ENCODE measurements around the gene MYOZ2. TPM values are rescaled to one million over a fixed set of nuclear protein-coding genes. Genes with fewer than 3 reads are reported as not detected.

The MYOZ2 gene
- total and polyA plus RNA-seq, 2 donors from 2014 or later: 0.19 to 0.77 TPM

- FAIRE-seq (no peak), DNase-seq (no peak)
- Histone ChIP-seq H3K27me3 (ENCODE audit: control insufficient read depth, insufficient read depth, low read length) (no peaks in the 10 kb centered on the region), H3K36me3 (ENCODE audit: control insufficient read depth in 2 of 3, insufficient read depth in 3 of 3, low read length in 3 of 3) (no peaks in the 10 kb centered on the region), H3K4me3 (ENCODE audit: low read length in 3 of 3) (no peak overlapping the region), H3K9me3 (ENCODE audit: control insufficient read depth in 2 of 3, insufficient read depth in 1 of 3, low read length in 3 of 3) (no peaks in the 10 kb centered on the region), H3K4me1 (ENCODE audit: control insufficient read depth in 2 of 3, insufficient read depth in 2 of 3, low read depth in 1 of 3, low read length in 3 of 3) (peaks cover 0 to 4% (median 0%) of the 10 kb centered on the region in 3 donors), H3K27ac (ENCODE audit: low read depth in 2 of 2, low read length in 2 of 2) (no peak overlapping the region), H3K9ac (ENCODE audit: low read length in 3 of 3) (no peak overlapping the region)
- TF ChIP-seq CTCF (IDR thresholded peaks at IDR 0.05; ENCODE audit: borderline replicate concordance, extremely low read depth, insufficient read depth): no peak
- intact Hi-C loops (cut with DNase I): no loop called here
Measured at GRCh38 chr4:119104644-119105273, 30.9 kb upstream of the MYOZ2 start.

GRCh38 chr4:119105605-119106004, 30.0 kb upstream of the MYOZ2 start:
- DNase-seq (no peak), FAIRE-seq (peak; percentile 17)
- Histone ChIP-seq H3K9ac (ENCODE audit: low read length in 3 of 3) (no peak overlapping the region), H3K9me3 (ENCODE audit: control insufficient read depth in 2 of 3, insufficient read depth in 1 of 3, low read length in 3 of 3) (no peaks in the 10 kb centered on the region), H3K27ac (ENCODE audit: low read depth in 2 of 2, low read length in 2 of 2) (no peak overlapping the region), H3K27me3 (ENCODE audit: control insufficient read depth, insufficient read depth, low read length) (no peaks in the 10 kb centered on the region), H3K4me3 (ENCODE audit: low read length in 3 of 3) (no peak overlapping the region), H3K4me1 (ENCODE audit: control insufficient read depth in 2 of 3, insufficient read depth in 2 of 3, low read depth in 1 of 3, low read length in 3 of 3) (peaks cover 0 to 4% (median 0%) of the 10 kb centered on the region in 3 donors), H3K36me3 (ENCODE audit: control insufficient read depth in 2 of 3, insufficient read depth in 3 of 3, low read length in 3 of 3) (no peaks in the 10 kb centered on the region)
- intact Hi-C loops (cut with DNase I): no loop called here
- TF ChIP-seq CTCF (IDR thresholded peaks at IDR 0.05; ENCODE audit: borderline replicate concordance, extremely low read depth, insufficient read depth): no peak

GRCh38 chr4:119106036-119107000, 29.3 kb upstream of the MYOZ2 start:
- Histone ChIP-seq H3K27ac (ENCODE audit: low read depth in 2 of 2, low read length in 2 of 2) (peak overlapping the region in 1 of 2 donors; percentile 32), H3K9ac (ENCODE audit: low read length in 3 of 3) (no peak overlapping the region), H3K27me3 (ENCODE audit: control insufficient read depth, insufficient read depth, low read length) (no peaks in the 10 kb centered on the region), H3K36me3 (ENCODE audit: control insufficient read depth in 2 of 3, insufficient read depth in 3 of 3, low read length in 3 of 3) (no peaks in the 10 kb centered on the region), H3K9me3 (ENCODE audit: control insufficient read depth in 2 of 3, insufficient read depth in 1 of 3, low read length in 3 of 3) (no peaks in the 10 kb centered on the region), H3K4me3 (ENCODE audit: low read length in 3 of 3) (no peak overlapping the region), H3K4me1 (ENCODE audit: control insufficient read depth in 2 of 3, insufficient read depth in 2 of 3, low read depth in 1 of 3, low read length in 3 of 3) (peaks cover 0 to 4% (median 0%) of the 10 kb centered on the region in 3 donors)
- no peak for DNase-seq
- TF ChIP-seq CTCF (IDR thresholded peaks at IDR 0.05; ENCODE audit: borderline replicate concordance, extremely low read depth, insufficient read depth): no peak
- intact Hi-C loops (cut with DNase I): no loop called here
- no peak for FAIRE-seq
